HG03159 (cell line): ENCODE measurements around the gene ENOX1.
A peak's percentile ranks its signal among the peaks of the same experiment; 100 is the strongest.

Experiments
- ATAC-seq: cut with Tn5 transposase; IDR thresholded peaks from one replicate; pipeline ENCODE4 v1.9.1; 2021; ENCODE audit warnings: mild to moderate bottlenecking, moderate library complexity; ENCODE audit not compliant: unreplicated experiment

Gene ENOX1

DNA sequence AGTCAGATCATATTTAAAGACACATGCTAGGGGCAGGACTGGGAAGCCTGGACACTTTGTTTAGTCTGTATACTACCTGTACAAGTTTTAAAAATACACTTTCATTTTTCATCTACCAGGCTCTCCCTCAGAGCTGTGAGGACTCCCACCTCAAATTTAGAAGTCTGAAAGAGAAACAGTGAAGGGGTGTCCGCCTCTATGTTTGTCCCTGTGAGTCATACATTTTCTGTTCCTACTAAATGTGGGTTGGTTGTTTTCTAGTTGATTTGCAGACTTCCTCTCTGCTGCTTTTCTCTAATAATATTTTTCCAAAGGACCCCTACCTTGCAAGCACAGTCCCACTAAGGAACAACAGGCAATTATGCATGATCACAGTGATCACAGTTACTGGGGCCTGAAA lies 110.5 kb downstream of the ENOX1 start:
- ATAC-seq: peak; percentile 97

DNA sequence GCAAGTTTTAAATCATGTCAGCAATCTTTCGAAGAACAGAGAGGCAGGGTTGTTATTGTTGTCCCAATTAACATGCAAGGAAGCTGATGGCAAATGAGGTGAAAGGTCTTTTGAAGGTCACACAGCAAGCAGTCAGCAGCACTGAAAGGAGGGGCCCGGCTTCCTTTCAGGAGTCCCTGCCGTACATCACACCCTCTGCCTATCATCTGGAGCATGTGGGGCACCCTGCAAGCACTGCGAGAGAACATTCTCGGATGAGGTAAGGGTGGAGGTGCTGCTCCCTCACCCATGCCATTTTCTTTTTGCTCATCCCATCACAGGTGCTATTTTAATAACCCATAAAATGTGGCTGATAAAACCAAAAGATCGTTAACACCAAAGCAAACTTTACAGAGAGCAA lies 111.2 kb downstream of the ENOX1 start:
- ATAC-seq: no peak

DNA sequence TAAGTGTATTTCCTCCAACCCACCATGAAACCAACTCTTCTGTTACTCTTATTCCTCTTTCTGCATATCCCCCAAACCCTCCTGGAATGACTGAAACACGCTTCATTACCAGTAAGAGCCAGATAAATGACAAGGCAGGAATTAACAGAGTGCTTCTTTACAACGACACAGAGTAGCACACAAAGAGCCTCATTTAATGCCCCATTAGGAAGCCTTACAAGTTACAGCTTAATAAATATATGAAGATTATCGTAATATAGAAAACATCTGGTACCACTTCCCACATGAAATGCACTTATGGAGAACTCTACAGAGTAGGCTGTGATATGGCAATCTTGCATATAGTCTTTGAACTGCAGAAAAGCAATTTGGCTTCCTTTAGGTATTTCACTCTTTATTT lies 116.8 kb downstream of the ENOX1 start:
- ATAC-seq: no peak

DNA sequence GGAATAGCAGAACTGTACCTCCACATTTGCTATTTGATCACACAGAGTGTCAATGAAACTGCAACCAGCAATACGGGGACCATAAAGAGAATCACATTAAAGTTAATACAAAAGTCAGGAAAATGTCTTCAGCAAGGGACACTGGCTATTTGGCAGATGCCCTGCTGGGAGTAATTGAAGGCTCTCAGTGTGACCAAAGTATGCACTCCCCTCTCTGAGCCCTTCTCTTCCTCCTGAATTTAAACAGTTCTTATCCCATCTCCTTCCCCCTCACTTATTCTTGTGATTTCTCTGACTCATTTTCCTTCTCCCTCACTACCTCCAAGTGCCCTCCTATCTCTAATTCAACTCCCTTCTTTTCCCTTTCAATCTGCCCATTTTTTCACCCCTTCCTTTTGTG lies 117.7 kb downstream of the ENOX1 start:
- ATAC-seq: no peak

DNA sequence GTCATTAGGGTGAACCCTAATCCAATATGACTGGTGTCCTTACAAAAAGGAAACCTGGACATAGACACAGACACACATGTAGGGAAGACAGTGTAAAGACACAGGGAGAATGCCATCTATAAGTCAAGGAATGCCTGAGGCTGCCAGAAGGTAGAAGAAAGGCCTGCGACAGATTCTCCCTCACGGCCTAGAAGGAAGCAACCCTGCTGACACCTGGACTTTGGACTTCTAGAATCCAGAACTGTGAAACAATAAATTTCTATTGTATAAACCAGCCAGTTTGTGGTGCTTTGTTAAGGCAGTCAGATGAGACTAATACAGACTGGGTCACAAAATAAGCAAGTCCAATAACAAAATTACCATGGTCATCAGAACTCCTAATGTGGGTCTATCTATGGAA lies 120.4 kb downstream of the ENOX1 start:
- ATAC-seq: no peak

DNA sequence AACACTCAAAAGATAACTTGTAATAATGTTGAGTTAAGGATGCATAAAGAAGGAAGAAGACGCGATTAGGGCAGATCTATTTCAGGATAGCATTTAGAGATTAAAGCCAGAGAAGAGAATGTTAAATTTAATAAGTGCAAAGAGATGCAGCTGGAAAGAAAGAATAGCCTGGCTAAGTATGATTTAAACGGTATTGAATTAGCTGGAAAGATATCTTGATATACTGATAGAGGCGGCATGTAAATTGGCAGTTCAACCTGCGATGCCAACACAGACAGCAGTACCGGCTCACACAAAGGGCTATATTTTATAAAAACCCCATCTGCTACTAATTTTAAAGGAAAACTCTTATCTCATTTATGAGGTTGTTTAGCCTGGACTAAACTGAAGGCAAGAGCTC lies 121.4 kb downstream of the ENOX1 start:
- ATAC-seq: no peak

DNA sequence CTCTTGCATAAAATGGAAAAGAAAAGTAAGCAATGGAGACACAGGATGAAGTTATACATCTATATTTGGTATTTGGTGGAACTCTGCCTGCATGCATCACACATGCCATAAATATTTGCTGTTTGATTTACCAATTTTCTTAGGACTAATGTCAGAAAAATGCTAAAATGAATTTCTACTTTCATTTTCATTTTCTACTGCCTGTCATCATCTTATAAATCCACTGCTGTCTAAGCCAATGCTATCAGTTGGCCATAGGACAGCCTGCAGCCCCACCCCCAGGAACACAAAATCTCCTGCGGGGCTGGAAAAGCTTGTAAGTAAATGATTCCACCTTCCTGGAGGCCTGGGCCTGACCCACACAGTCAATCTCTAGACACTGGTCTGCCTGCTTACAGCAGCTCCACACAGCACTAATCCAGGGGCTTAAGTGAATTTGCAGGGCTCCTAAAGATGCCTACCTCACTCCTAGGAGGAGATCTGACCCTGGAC lies 122.0 kb downstream of the ENOX1 start:
- ATAC-seq: no peak

DNA sequence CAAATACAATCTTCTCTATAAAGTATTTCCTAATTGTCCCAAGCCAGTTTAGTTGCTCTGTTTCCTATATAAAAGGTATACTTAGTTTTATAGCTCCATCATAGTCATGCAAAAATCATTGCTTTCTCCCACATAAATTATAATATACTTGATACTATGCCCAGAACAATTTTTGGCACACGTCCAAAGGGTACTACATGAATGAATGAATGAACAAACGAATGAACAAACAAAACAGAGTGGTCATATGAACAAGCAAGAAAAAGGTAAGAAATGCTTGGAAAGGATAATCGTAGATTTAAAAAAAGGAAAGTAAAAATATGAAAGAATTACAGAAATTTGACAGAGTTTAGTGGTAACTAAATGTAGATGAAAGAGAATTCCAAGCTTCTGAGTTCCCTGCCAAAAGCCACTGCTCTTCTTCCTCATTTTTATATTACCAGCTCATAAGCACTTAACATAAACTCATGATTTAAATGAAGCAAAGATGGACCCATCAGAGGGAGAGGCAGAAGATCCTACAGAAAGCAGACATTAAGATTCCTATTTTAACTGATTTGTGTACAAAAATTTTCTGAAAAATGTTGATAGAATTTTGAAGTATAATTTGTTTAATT lies 123.2 kb downstream of the ENOX1 start:
- no peak for ATAC-seq

DNA sequence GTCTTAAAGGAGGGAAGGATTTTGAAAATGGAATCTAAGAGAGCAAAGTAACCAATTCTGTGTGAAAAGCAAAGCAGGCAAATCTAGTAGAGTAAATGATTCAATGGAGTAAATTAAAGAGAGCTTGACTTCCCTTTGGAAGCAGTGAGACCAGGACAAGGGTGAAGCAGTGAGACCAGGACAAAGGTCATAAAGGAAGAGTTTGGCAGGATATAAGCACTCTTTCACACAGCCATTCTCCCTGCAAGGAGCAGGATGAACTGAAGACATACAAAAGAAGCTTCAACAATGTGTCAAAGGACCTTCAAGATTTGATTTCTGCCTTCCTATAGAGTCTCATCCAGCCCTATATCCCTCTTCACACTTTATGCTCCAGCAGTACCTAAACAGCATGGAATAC lies 123.8 kb downstream of the ENOX1 start:
- ATAC-seq: no peak

DNA sequence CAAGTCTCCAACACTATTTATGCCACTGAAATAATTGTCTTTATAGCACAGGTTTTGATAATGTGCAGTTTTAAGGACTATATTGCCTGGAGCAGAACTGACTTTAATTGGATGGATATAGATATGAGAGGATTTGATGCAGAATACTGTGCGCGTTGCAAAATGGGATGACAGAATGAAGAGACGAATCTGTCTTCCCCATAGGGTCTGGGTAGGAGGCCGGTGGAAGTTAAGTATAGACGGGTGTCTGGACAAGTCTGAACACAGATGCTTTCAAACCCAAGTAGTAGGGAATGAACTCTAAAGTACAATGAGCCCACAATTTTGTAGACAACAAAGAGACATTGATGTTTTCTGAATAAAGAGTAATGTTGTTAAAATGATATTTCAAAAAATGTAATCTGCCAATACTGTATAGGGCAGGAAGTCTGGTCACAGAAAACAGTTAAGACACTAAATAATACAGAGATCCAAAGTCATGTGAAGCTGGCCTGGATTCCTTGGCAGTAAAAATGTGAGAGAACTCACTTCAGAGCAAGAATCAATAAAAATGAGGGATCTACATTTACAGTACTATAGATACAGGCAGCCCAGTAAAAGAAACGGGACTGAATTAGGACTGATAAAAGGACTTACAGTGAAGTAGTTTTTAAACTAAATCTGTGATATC lies 125.5 kb downstream of the ENOX1 start:
- ATAC-seq: no peak

DNA sequence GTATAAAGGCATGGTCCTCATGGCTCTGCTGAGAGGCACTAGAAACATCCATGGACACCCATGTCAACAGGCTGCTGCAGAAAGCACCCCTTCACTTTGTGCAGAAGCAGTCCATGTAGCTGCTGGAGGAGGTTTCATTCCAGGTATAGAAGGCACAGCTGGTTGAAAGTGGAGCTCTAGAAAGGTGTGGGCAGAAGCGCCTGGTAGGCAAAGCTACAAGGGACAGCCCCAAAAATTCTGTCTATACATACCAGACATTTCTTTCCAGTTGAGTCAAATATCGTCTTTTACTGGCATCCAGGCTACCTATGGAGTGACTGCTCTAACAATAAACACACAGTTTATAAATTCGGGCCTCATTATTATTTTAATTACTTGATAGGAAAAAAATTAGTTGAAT lies 129.3 kb downstream of the ENOX1 start:
- no peak for ATAC-seq

DNA sequence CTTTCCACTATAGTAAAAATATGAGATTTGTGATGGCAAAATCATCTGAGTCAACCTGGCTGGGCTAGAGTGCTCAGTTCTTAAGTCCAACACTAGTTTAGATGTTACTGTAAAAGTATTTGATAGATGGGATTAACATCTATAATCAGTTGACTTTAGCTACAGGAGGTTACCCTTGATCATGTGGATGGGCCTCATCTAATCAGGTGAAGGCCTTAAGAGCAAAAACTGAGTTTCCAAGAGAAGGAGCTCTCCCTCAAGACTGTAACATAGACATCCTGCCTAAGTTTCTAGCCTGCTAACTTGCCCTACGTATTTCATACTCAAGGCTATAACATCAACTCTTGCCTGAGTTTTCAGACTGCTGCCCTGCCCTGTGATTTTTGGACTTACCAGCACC lies 132.8 kb downstream of the ENOX1 start:
- no peak for ATAC-seq

DNA sequence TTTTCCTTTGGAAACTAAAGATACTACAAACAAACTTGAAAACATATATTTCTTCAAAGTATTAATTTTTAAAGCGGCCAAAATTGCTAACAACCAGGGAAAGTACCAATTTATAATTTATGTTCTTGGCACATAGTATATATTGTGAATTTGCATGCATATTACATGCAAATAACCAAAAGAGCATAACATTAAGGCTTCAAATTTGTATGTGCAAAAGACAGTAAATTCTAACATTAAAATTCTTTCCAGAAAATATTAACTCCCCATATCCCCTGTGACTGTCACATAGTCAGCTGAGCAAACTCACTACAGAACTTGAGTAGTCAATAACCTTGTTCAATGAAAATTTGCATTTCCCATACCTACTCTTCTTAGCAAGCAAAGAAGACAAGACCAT lies 133.4 kb downstream of the ENOX1 start:
- ATAC-seq: no peak

DNA sequence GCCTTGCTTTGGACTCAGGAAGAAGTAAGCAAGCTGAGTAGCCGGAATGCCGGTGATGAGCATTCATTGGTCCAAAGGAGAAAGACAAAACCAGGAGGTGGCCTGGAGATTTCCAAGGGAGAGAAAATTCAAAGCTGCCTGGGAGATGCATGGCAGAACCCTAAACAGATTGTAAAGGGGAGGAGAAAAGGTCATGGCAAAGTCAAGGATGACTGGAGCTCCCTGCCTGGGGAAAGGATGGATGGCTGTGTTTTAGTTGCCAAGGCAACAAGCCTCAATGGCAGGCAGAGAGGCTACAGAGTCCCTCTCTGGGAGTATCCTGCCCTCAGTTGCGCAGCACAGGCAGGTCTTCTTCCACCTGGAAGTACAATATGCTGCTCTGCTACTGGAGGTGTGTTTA lies 134.0 kb downstream of the ENOX1 start:
- ATAC-seq: no peak

DNA sequence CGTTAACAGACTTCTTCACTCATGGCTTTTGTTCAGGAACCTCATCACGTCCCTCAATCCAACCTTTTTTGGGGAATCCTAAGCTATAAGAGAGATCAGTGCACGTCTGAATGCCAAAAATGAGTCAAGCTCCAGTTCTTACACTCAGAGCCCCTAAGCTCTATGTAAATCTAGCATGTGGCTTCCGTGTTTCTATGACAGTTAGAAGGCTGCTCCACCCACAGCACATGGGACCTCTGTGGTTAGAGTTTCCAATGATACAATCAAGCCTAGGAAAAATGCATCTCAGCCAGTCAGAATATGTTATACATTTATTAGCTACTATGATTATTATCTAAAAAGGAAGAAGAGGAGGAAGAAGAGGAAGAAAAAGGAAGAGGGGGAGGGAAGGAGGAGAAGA lies 135.9 kb downstream of the ENOX1 start:
- no peak for ATAC-seq

DNA sequence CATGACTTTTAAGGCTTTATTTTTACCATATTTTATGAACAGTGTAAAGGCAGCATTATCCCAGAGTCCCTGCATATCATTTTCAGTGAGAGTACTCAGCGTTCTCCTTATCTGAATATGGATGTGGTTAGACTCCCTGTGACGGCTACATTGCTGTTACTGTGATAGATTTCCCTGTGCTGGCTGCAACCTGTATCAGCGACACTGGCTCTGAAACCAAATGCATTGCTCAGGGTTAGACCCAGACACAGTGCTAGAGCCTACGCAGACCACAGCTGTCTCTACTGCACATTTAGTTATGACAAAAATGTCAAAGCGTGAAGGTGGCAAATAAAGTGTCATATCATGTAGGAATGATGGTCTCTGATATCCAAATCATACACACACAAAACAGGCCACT lies 138.0 kb downstream of the ENOX1 start:
- ATAC-seq: no peak

DNA sequence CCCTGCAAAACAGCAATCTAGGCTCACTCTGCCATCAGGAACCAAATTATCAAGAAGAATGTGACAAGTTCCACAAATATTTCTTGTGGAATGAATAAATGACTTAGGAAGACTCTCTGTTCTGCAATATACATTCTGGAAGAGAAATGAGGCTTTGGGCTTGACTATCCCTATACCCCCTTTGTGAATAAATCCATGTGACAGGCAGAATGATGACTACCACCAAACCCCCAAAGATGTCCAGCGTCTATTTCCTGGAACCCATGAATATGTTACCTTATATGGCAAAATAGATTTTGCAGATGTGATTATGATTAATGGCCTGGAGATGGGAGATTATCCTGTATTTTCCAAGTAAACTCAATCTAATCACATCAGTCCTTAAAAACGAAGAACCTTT lies 139.3 kb downstream of the ENOX1 start:
- no peak for ATAC-seq

DNA sequence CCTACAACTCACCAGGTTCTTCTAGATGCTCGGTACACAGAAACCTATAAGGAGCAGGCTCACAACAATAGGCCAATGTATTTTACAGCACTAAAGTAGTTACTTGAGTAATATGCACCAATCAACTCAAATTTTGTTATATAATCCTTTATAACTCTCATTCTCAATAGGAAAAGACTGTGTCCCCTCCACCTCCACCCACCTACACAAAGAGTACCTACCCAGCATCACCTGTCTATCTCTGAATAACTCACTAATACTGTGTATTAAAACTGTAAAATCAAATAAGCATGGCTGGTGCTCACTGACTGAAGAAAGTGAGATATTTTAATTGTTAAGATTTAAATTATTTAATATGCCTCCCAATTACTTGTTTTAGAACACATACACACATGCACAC lies 146.3 kb downstream of the ENOX1 start:
- no peak for ATAC-seq

DNA sequence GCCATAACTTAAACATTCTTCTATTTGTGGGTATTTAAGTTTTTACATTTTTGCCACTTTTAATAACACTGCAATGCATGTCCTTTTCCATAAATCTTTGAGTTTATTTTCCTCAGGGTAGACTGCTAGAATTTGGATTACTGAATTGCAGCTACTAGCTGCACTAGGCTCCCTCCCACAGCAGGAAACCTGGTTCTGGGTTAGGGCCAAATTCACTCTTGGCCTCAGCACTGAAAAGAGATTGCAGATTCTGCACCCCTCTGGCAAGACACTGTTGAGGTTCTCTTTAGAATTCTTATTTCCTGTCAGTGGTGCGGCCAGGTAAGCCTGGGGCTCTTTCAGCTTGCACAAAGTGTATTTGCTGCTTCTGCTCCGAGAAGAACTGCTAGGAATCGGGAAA lies 155.7 kb downstream of the ENOX1 start:
- no peak for ATAC-seq

DNA sequence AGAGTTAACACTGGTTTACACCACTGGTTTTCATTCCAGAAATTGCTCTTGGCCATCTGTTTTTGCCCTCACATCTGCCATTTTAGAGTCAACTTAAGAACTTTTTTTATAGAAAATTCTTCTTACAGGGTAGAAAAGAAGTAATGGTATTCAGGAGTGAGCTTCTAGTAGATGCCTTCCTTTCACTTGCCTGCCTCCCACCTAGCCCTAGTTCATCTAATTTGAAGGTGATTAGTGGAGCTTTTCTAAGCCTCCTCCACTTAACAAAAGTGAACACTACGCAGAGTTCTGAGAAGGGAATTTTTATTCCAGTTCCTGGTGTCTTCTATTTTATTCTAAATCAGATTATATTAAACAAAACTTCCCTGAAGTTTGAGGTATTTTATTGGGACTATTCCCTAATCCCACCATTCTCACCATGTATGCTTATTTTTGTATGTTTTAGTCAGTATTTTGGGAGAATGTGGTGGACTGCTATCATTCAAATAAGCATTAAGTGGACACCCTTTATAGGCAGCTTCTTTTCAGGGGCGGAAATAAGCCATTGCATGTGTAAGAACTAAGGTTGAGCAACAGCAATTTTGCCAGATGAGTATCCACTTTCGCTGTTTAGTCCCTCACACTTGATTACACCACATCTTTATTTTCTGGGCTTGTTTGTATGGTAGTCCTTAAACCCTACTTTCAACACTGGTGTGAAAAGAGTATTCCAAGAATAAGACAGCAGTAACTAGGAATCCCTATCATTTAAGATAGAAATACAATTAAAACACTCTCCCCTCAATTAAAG lies 156.9 kb downstream of the ENOX1 start:
- no peak for ATAC-seq

DNA sequence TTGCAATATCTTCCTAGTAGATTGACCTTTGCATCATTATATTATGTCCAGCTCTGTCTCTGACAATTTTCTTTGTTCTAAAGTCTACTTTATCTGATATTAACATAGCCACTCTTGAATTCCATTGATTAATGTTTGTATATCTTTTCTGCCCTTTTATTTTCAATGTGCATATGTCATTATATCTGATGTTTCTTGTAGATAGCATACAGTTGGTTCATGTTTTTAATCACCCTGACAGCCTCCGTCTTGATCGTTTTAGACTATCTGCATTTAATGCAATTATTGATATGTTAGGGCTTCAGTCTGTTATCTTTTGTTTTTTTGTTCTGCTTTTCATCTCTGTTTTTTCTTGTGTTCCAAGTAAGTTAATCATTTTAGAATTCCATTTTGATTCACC lies 159.8 kb downstream of the ENOX1 start:
- no peak for ATAC-seq

DNA sequence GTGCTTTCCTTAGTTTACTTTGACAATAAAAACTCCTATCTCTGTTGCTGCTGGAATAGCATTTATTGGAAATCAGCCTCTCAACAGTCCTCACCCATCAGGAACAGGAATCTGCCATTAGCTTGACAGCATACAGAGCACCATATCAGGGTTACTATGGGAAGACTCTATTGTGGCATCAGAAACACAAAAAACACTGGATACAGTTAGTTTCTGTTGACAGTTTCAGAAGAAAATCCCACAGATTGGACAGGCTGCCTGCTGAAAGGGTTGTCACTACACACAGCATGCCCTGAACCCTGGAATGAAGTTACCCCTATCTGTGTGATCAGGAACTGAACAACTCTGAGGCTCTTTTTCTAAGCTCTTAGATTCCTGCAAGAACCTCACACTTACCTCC lies 172.7 kb downstream of the ENOX1 start:
- ATAC-seq: no peak
